Measurements from ENCODE around the gene JMJD4. TPM values are rescaled to one million over a fixed set of nuclear protein-coding genes. Genes with fewer than 3 reads are reported as not detected.

Gene JMJD4
- polyA plus RNA-seq, 3 donors from 2014 or later: 22.3 to 25.9 (median 25.0) TPM

DNA sequence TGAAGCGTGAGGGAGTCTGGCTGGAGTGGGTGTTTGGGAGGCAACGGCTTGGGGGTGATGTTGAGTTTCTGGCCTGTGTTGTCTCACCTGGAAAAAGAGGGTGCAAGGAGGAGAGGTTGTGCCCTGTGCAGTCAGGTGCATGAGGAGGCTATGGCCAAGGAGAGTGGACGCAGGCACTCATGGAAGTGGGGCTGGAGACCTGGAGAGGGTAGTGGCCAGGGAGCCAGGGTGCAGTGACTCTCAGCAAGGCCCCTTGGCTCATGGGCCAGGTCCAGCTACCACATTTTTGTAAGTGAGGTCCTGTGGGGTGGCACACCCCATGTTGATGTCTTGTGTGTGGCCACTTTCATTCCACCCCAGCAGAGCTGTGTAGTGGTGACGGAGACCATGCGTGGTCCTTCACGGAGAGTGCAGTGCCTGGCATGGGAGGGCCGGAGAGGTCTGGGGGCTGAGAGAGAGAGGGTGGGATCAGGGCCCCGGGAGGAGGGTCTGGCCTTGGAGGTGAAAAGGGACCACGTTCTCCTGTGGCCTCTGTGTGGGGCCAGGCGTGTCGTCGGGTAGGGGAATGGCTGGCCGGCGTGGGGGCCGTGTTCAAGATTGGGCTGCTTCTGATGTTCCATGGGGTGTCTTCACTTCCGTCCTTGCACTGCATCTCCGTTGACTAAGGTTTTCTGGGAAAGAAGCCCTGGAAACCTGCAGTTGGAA, 6.2 kb upstream of the JMJD4 start:
- Mint-ChIP-seq H3K27ac (no peak overlapping the region), H3K9me3 (no peaks in the 10 kb centered on the region), H3K27me3 (ENCODE audit: low read depth in 3 of 3) (peaks cover 0 to 1% (median 0%) of the 10 kb centered on the region in 3 donors), H3K4me1 (peaks cover 18 to 35% of the 10 kb centered on the region in 2 donors), H3K36me3 (peaks cover 0 to 1% (median 0%) of the 10 kb centered on the region in 3 donors), H3K4me3 (no peak overlapping the region)
- DNase-seq: no peak

DNA sequence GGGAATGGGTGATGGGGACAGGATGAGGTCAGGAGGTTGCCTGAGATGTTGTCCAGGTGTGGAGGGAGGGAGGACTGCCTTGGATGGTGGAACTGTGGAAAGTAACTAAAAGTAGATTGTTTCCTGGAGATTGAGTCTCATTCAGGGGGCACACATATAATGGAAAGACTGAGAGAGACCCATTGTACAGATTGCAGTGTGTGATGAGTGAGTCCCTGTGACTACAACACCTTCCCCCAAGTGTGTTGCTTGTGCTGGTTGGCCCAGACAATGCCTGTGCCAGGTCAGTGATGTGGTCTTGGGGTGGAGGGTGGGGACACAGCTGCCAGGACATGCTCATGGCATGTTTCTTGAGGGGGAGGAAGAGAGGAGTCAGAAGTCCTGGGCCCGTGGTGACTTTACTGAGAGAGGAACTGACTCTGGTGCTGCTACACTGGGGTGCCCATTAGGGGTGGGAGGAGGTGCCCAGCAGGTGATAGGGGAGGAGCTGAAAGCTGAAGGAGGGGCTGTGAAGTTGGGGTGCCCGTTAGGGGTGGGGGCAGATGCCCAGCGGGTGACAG, 5.4 kb upstream of the JMJD4 start:
- Mint-ChIP-seq H3K9me3 (no peaks in the 10 kb centered on the region), H3K4me3 (no peak overlapping the region), H3K27ac (peak overlapping the region in 1 of 6 donors; percentile 1), H3K4me1 (peaks cover 20 to 42% of the 10 kb centered on the region in 2 donors), H3K36me3 (no peaks in the 10 kb centered on the region), H3K27me3 (ENCODE audit: low read depth in 3 of 3) (peaks cover 0 to 8% (median 8%) of the 10 kb centered on the region in 3 donors)
- DNase-seq: no peak

DNA sequence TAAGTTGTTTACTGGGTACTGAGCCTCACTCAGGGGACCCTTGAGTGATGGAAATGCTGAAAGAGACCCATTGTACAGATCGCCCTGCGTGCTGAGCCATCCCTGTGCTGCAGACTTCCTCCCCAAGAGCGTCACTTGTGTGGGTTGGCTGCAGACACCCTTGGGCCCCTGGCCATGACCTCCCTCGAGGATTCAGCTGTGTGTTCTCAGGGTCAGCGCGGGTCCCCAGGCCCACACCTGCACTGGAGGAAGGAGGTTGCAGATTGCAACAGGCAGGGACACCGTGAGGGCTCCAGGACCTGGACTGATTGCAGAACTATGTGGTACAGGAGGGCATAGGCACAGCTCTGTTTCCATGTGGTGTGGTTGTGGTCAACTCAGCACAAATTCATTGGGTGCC, 4.5 kb upstream of the JMJD4 start:
- DNase-seq: no peak
- Mint-ChIP-seq H3K36me3 (no peaks in the 10 kb centered on the region), H3K4me3 (no peak overlapping the region), H3K27me3 (ENCODE audit: low read depth in 3 of 3) (peaks cover 2 to 12% (median 8%) of the 10 kb centered on the region in 3 donors), H3K27ac (peak overlapping the region in 1 of 6 donors; percentile 45), H3K9me3 (no peaks in the 10 kb centered on the region), H3K4me1 (peaks cover 13 to 42% of the 10 kb centered on the region in 2 donors)

DNA sequence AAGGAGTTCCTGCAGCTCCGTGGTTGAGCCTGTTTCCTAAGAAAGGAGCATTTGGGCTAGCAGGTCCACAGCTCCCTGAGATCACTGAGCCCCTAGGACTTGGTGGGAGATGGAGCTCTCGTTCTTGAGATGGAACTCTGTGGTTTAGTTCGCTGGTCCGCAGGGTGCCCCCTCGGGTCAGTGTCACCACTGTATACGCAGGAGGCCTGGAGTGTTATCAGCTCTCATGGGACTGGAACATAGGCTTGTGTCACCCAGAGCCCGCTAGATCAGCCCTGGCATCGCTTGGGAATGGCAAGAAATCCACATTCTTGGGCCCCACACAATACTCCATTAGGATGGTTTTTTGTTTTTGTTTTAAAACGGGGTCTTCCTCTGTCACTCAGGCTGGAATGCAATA, 3.7 kb upstream of the JMJD4 start:
- H3K9me3 Mint-ChIP-seq: no peaks in the 10 kb centered on the region
- peaks cover 18 to 45% of the 10 kb centered on the region in 2 donors for H3K4me1 Mint-ChIP-seq
- no peak overlapping the region for H3K4me3 Mint-ChIP-seq
- DNase-seq: no peak
- peaks cover 2 to 13% (median 11%) of the 10 kb centered on the region in 3 donors for H3K27me3 Mint-ChIP-seq (ENCODE audit: low read depth in 3 of 3)
- H3K27ac Mint-ChIP-seq: no peak overlapping the region
- no peaks in the 10 kb centered on the region for H3K36me3 Mint-ChIP-seq

DNA sequence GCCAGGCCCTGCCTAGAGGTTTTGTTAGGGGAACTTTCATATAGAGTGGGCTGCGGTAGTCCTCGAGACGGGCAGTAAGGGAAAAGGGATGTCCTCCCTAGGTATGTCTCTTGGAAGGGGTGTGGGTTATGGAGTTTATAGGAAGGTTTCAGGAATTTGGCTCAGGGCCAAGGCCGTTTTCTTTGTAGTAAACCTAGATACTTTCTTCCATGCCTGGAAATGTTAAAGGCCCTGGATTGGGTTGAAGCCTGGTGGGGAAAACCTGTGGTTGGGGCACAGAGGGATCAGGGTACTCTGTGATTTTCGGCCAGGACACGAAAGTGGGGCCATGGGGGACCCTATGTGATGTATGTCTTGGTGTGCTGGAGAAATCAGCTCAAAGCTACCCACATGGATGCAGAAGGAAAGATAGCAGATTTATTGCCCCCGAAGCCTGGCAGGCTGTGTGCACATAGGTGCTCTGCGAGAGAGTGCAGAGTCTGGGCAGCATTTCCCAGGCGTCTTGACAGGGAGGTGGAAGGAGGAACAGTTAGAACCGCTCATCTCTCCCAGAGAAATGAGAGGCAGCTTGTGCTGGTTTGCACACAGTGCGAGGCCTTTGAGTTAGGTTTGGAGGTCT, 1.8 kb upstream of the JMJD4 start:
- Mint-ChIP-seq H3K27ac (peak overlapping the region in 2 of 6 donors; percentile 18 to 30), H3K4me1 (peaks cover 19 to 53% of the 10 kb centered on the region in 2 donors), H3K9me3 (no peaks in the 10 kb centered on the region), H3K4me3 (peak overlapping the region; percentile 38 to 89 (median 57)), H3K27me3 (ENCODE audit: low read depth in 3 of 3) (peaks cover 2 to 13% (median 11%) of the 10 kb centered on the region in 3 donors), H3K36me3 (no peaks in the 10 kb centered on the region)
- no peak for DNase-seq

DNA sequence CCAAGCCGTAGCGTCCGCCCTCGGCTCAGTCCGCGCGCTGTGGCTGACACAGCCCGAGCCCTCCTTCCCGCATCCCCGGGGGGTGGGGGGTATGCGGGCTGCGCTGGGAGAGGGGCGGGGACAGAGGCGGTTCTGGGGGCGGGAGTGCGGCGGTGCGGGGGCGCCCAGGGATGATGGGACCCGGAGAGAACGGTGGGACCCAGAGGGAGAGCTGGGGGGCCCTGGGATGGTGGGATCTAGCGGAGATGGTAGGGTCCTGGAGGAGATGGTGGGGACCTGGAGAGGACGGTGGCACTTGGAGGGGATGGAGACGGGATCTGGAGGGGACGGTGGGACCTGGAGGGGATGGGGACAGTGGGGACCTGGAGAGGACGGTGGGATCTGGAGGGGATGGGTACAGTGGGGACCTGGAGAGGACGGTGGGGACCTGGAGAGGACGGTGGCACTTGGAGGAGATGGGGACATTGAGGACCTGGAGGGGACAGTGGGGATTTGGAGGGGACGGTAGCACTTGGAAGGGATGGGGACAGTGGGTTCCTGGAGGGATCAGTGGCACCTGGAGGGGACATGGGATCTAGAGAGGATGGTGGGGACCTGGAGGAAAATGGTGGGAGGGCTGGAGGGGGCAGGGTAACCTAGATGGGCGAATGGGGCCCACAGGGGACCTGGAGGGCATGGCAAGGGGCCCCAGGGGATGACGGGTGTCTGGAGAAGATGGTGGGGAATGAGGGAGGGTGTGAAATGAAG, 610 bp upstream of the JMJD4 start:
- Mint-ChIP-seq H3K27me3 (ENCODE audit: low read depth in 3 of 3) (peaks cover 2 to 12% (median 11%) of the 10 kb centered on the region in 3 donors), H3K4me3 (peak overlapping the region; percentile 85 to 91 (median 90)), H3K36me3 (no peaks in the 10 kb centered on the region), H3K27ac (peak overlapping the region; percentile 79 to 93 (median 88)), H3K9me3 (no peaks in the 10 kb centered on the region), H3K4me1 (peaks cover 19 to 47% of the 10 kb centered on the region in 2 donors)
- DNase-seq: no peak

DNA sequence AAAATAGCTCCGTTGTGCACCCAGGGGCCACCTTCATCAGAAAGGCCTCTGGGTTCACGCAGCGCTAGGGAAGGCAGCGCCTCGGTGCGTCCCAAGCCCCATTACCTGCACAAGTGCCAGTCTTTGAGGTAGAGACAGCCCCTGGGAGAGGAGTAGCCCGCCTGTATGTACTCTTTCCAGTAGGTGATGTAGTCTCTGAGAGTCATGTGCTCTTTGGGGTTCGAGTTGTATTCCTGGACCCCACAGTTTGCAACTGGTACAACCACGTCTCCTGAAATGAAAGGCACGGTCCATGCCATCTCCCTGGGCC, 601 bp downstream of the JMJD4 start:
- H3K4me1 Mint-ChIP-seq: peaks cover 19 to 42% of the 10 kb centered on the region in 2 donors
- peaks cover 2 to 12% (median 11%) of the 10 kb centered on the region in 3 donors for H3K27me3 Mint-ChIP-seq (ENCODE audit: low read depth in 3 of 3)
- no peaks in the 10 kb centered on the region for H3K36me3 Mint-ChIP-seq

DNA sequence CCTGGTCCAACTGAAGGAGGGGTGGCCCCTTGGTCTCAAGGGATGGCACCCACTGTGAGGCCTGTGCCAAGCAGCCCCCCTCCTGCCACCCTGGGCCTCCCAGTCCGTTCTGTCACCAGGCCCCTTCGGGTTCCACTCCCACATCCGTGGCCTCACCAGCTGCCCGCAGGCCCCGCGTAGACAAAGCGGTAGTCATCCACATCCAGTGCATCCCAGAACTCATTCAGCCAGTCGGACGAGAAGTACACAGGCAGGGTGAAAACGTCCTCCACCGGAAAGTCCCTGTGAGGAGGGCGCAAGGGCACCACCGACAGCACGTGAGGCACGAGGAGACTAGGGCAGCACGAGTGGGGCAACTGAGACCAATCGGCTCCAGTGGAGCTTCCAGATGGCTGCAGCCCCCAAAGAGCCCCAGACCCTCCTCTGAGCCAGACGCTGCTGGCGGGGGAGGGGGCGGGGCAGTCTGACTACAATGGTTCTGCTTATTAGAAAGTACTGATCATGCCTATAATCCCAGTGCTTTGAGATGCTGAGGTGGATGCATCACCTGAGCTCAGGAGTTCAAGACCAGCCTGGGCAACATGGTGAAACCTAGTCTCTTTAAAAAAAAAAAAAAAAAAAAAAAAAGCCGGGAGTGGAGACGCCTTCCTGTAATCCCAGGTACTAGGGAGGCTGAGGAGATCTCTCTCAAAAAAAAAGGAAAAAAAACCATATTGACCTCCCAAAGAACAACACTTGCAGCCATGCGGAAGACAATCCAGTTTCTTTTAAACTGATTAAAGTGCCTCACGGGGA, 1.2 kb downstream of the JMJD4 start:
- no peaks in the 10 kb centered on the region for H3K36me3 Mint-ChIP-seq

More for the DNA sequence above, 601 bp downstream of the JMJD4 start:
- Mint-ChIP-seq H3K27ac (peak overlapping the region; percentile 76 to 89 (median 84)), H3K9me3 (no peaks in the 10 kb centered on the region), H3K4me3 (peak overlapping the region; percentile 85 to 91 (median 90))
- no peak for DNase-seq

DNA sequence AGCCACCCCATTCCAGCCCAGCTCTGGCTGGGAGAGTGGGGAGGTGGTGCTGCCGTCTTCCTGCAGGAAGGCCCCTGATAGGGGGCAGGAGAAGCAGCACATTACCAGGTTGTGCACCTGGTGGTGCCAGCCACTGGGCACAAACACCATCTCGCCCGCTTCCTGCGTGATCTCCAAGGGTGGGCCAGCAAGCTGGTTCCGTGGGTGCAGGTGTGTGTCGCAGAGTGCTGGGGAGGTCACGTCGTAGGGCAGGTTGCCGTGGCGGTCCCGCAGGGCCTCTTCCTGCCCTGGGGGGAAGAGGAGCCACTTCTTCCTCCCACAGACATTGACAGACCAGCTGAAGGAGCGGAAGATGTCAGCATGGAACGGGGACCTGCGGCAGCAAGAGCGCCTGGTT, 1.8 kb downstream of the JMJD4 start:
- no peaks in the 10 kb centered on the region for H3K9me3 Mint-ChIP-seq
- peaks cover 25 to 47% of the 10 kb centered on the region in 2 donors for H3K4me1 Mint-ChIP-seq
- H3K4me3 Mint-ChIP-seq: peak overlapping the region in 4 of 5 donors; percentile 50 to 89 (median 71)
- no peak for DNase-seq
- peaks cover 2 to 12% (median 11%) of the 10 kb centered on the region in 3 donors for H3K27me3 Mint-ChIP-seq (ENCODE audit: low read depth in 3 of 3)
- H3K36me3 Mint-ChIP-seq: no peaks in the 10 kb centered on the region
- no peak overlapping the region for H3K27ac Mint-ChIP-seq

More for the DNA sequence above, 1.2 kb downstream of the JMJD4 start:
- DNase-seq: no peak
- Mint-ChIP-seq H3K27me3 (ENCODE audit: low read depth in 3 of 3) (peaks cover 2 to 12% (median 11%) of the 10 kb centered on the region in 3 donors), H3K4me1 (peaks cover 22 to 42% of the 10 kb centered on the region in 2 donors), H3K27ac (peak overlapping the region in 5 of 6 donors; percentile 79 to 89 (median 86)), H3K9me3 (no peaks in the 10 kb centered on the region), H3K4me3 (peak overlapping the region; percentile 85 to 91 (median 90))

DNA sequence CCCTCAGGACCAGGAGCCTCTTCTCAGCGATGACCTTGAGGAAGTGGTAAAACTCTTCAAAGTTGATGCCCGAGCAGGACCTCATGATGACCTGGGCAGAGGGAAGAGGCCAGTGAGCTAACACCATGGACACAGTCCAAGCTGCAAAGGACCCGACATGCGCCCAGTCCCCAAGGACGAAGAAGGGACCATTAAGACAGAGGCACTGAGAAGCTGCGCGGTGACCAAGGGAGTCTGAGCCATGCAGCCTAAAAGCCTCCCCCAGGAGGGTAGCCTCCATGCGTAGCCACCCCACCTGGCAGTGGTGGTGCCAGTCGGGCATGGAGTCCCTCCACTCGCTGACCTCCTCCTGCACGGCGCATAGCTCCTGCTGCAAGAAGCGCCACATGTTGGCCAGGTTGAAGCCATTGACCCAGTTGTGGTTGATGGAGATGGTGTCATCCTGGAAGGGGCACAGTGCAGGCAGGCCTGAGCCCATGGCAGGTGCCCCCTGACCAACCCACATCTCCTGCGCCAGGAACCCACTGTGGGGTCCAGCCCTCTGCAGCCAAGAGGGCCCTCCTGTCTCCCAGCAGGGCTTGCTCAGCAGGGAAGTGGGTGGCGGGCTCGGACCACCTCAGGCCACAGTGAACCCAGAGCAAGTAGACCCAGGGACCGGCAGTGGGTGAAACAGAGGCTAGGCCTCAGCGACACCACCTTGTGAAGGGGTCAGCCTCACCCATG, 2.4 kb downstream of the JMJD4 start:
- no peak for DNase-seq
- Mint-ChIP-seq H3K27me3 (ENCODE audit: low read depth in 3 of 3) (peaks cover 4 to 12% (median 11%) of the 10 kb centered on the region in 3 donors), H3K4me1 (peaks cover 29 to 51% of the 10 kb centered on the region in 2 donors), H3K27ac (peak overlapping the region in 1 of 6 donors; percentile 12), H3K4me3 (peak overlapping the region in 3 of 5 donors; percentile 9 to 40 (median 26)), H3K36me3 (no peaks in the 10 kb centered on the region), H3K9me3 (no peaks in the 10 kb centered on the region)

DNA sequence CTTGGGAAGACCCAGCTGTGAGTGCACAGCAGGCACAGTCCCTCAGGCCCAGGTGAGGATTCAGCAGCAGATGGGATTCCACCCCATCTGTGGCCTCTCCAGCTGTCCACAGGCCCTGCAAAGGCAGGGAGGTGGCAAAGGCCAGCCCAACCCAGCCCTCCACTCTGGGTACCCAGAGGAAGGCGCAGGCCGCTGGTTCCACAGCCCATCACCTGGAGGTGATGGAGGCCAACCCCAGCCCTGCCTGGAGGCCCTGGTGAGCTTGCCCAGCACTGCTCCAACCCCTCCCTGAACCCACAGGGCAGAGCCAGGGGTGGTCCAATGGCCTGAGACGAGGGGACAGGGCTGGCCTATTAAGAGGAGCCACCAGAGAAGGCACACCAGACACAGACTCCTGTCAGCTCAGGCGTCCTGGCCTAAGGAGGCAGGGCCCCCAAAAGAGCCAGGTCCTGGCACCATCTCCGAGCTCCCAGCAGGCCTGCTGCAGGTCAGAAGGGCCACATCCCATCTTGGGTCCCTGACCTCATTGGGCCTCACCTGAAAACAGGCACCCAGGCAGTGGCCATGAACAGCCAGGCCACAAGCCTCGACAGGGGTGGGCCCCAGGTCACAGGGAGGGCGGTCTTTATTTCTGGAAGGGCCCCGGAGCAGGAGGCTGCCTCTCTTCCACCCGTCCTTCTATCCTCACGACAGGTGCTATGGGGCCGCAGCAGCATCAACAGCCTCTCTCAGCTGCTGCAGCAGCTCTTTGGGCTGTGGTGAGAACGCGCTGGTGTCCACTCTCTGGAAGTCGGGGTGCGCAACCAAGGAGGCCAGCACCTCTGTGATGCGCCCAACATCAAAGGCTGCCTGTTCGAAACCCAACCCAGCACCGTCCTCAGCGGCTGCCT, 3.2 kb downstream of the JMJD4 start:
- no peaks in the 10 kb centered on the region for H3K36me3 Mint-ChIP-seq
- no peaks in the 10 kb centered on the region for H3K9me3 Mint-ChIP-seq
- peaks cover 31 to 49% of the 10 kb centered on the region in 2 donors for H3K4me1 Mint-ChIP-seq
- H3K27me3 Mint-ChIP-seq (ENCODE audit: low read depth in 3 of 3): peaks cover 4 to 15% (median 11%) of the 10 kb centered on the region in 3 donors
- no peak overlapping the region for H3K4me3 Mint-ChIP-seq
- H3K27ac Mint-ChIP-seq: no peak overlapping the region
- no peak for DNase-seq

DNA sequence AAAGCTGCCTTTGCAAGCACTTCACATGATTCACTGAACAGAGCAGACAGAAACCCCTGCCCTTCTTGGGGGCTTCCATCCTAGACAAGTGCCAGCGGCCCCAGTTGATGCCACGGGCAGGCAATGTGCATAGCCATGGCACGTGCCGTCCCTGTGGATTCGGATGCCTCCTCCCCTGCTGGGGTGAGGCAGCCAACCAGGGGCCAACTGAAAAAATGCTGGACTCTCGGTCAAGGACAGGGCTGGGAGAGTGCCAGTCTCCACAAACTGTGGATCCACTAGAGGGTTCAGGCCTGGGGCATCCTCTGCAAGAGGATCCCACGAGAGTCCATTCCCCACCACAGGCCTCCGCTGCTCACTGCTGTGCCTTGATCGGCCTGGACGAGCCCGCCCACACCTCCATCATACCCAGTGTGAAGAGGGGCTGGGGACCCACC, 3.8 kb downstream of the JMJD4 start:
- H3K4me1 Mint-ChIP-seq: peaks cover 30 to 46% of the 10 kb centered on the region in 2 donors
- no peak for DNase-seq
- H3K36me3 Mint-ChIP-seq: no peaks in the 10 kb centered on the region
- H3K9me3 Mint-ChIP-seq: peaks cover 0 to 2% (median 0%) of the 10 kb centered on the region in 6 donors
- no peak overlapping the region for H3K27ac Mint-ChIP-seq
- no peak overlapping the region for H3K4me3 Mint-ChIP-seq
- H3K27me3 Mint-ChIP-seq (ENCODE audit: low read depth in 3 of 3): peaks cover 4 to 17% (median 17%) of the 10 kb centered on the region in 3 donors

All from immature natural killer cell (primary cell).